HG02852 (cell line): ENCODE measurements around the gene SNAPC3.
"Not testable (repeated sequence)": the region's sequence is repeated elsewhere in the genome, so short reads cannot be mapped to it uniquely, and the experiment has no call there.

Experiments
- ATAC-seq: cut with Tn5 transposase; IDR thresholded peaks from one replicate; pipeline ENCODE4 v1.9.1; 2021; ENCODE audit warnings: mild to moderate bottlenecking, moderate library complexity; ENCODE audit not compliant: unreplicated experiment

The SNAPC3 gene

GRCh38 chr9:15421990-15422371, 695 bp upstream of the SNAPC3 start:
- ATAC-seq = no peak

GRCh38 chr9:15423231-15423985, 732 bp downstream of the SNAPC3 start:
- no peak for ATAC-seq

GRCh38 chr9:15426019-15426418, 3.3 kb downstream of the SNAPC3 start:
- peak; percentile 47 for ATAC-seq

- not testable (repeated sequence) for ATAC-seq
Observed at GRCh38 chr9:15427702-15428101, 5.0 kb downstream of the SNAPC3 start.

GRCh38 chr9:15430920-15431844, 8.5 kb downstream of the SNAPC3 start:
- no peak for ATAC-seq

- ATAC-seq = no peak
Observed at GRCh38 chr9:15433191-15433590, 10.5 kb downstream of the SNAPC3 start.

GRCh38 chr9:15433661-15434060, 11.0 kb downstream of the SNAPC3 start:
- peak; percentile 84 for ATAC-seq

- ATAC-seq = no peak
Observed at GRCh38 chr9:15438891-15439290, 16.2 kb downstream of the SNAPC3 start.

- ATAC-seq = not testable (repeated sequence)
Observed at GRCh38 chr9:15441841-15442240, 19.2 kb downstream of the SNAPC3 start.

GRCh38 chr9:15442264-15442663, 19.6 kb downstream of the SNAPC3 start:
- ATAC-seq = not testable (repeated sequence)

- ATAC-seq = no peak
Observed at GRCh38 chr9:15444141-15444540, 21.5 kb downstream of the SNAPC3 start.

- ATAC-seq = no peak
Observed at GRCh38 chr9:15453956-15454355, 31.3 kb downstream of the SNAPC3 start.

- ATAC-seq = no peak
Observed at GRCh38 chr9:15461056-15461455, 38.4 kb downstream of the SNAPC3 start.

GRCh38 chr9:15461601-15462000, 38.9 kb downstream of the SNAPC3 start:
- no peak for ATAC-seq

GRCh38 chr9:15468145-15468544, 45.5 kb downstream of the SNAPC3 start:
- no peak for ATAC-seq

- ATAC-seq = no peak
Observed at GRCh38 chr9:15469406-15469805, 46.7 kb downstream of the SNAPC3 start.

- no peak for ATAC-seq
Observed at GRCh38 chr9:15469862-15470261, 47.2 kb downstream of the SNAPC3 start.

GRCh38 chr9:15475923-15476536, 53.4 kb downstream of the SNAPC3 start:
- peak; percentile 57 for ATAC-seq

- ATAC-seq = no peak
Observed at GRCh38 chr9:15480028-15480427, 57.4 kb downstream of the SNAPC3 start.

- ATAC-seq = no peak
Observed at GRCh38 chr9:15482146-15482545, 59.5 kb downstream of the SNAPC3 start.

GRCh38 chr9:15484802-15485201, 62.1 kb downstream of the SNAPC3 start:
- ATAC-seq = no peak
